Erythroblast (primary cell): ENCODE data around the gene SLC26A8.
"Not testable (repeated sequence)": the region's sequence is repeated elsewhere in the genome, so short reads cannot be mapped to it uniquely, and the experiment has no call there.

Source experiments
- DNase-seq, 2 experiments: peaks; one replicate each; lab custom pipeline; 2025; lab: John Stamatoyannopoulos, UW
- GATA1 ChIP-seq: IDR thresholded peaks from 2 replicates; pipeline ENCODE4 v1.6.1; 2011; ENCODE audit warnings: low read depth, mild to moderate bottlenecking, control low read depth, low read length, moderate library complexity
- POLR2A ChIP-seq: IDR thresholded peaks from 2 replicates; pipeline ENCODE4 v1.6.1; 2011; ENCODE audit warnings: mild to moderate bottlenecking, low read length

SLC26A8 gene

GRCh38 chr6:35919085-35919826 lies 105.2 kb downstream of the SLC26A8 start:
- DNase-seq = peak; percentile 46 to 72
- TF ChIP-seq POLR2A = no peak
- no peak for TF ChIP-seq GATA1

GRCh38 chr6:35916893-35917292 lies 107.5 kb downstream of the SLC26A8 start:
- not testable (repeated sequence) for DNase-seq

GRCh38 chr6:35916056-35916455 lies 108.4 kb downstream of the SLC26A8 start:
- DNase-seq = no peak
- TF ChIP-seq GATA1 (no peak), POLR2A (no peak)

- TF ChIP-seq POLR2A (no peak), GATA1 (no peak)
- no peak for DNase-seq
These were observed 109.9 kb downstream of the SLC26A8 start for GRCh38 chr6:35914536-35914935.

GRCh38 chr6:35911871-35912653 lies 112.4 kb downstream of the SLC26A8 start:
- no peak for DNase-seq
- no peak for TF ChIP-seq GATA1
- no peak for TF ChIP-seq POLR2A

GRCh38 chr6:35909571-35909970 lies 114.9 kb downstream of the SLC26A8 start:
- not testable (repeated sequence) for DNase-seq

- DNase-seq = not testable (repeated sequence)
These were observed 115.6 kb downstream of the SLC26A8 start for GRCh38 chr6:35908753-35909401.

GRCh38 chr6:35907750-35908149 lies 116.7 kb downstream of the SLC26A8 start:
- no peak for DNase-seq
- TF ChIP-seq GATA1 (no peak), POLR2A (no peak)

GRCh38 chr6:35906499-35906846 lies 118.0 kb downstream of the SLC26A8 start:
- no peak for DNase-seq
- no peak for TF ChIP-seq POLR2A
- no peak for TF ChIP-seq GATA1

- TF ChIP-seq POLR2A (no peak), GATA1 (no peak)
- no peak for DNase-seq
These were observed 118.5 kb downstream of the SLC26A8 start for GRCh38 chr6:35905841-35906498.

GRCh38 chr6:35905141-35905785 lies 119.2 kb downstream of the SLC26A8 start:
- DNase-seq = no peak
- TF ChIP-seq POLR2A = no peak
- TF ChIP-seq GATA1 = no peak

GRCh38 chr6:35903679-35904078 lies 120.8 kb downstream of the SLC26A8 start:
- TF ChIP-seq GATA1 = no peak
- TF ChIP-seq POLR2A = no peak
- no peak for DNase-seq

GRCh38 chr6:35900448-35900847 lies 124.0 kb downstream of the SLC26A8 start:
- no peak for TF ChIP-seq POLR2A
- no peak for TF ChIP-seq GATA1
- no peak for DNase-seq
